GM04503 (cell line): ENCODE data around the gene PDE7B.
A peak's percentile ranks its signal among the peaks of the same experiment; 100 is the strongest.

Experiments used
- DNase-seq: peaks from one replicate; pipeline ENCODE4 v3.0.0-alpha.2; 2012; ENCODE audit warnings: low read depth

PDE7B gene

DNA sequence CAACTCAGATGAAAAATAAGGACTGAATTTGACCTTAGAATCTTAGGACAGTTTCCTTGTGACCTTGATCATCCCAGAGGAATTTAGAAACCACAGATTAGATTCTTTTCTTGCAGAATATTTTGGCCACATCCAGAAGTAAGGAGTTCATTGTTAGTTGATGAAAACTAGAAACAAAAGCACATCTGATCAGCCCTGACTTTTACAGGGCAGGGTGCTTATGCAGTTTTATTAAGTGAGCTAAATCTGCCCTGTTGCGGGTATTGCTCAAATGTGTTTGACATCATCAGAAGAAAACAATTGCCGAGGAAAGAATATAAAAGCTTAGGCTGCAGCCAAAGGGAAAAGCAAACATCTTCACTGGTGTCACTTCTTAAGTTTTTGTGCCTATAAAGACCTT lies 297.8 kb downstream of the PDE7B start:
- peak; percentile 59 for DNase-seq

DNA sequence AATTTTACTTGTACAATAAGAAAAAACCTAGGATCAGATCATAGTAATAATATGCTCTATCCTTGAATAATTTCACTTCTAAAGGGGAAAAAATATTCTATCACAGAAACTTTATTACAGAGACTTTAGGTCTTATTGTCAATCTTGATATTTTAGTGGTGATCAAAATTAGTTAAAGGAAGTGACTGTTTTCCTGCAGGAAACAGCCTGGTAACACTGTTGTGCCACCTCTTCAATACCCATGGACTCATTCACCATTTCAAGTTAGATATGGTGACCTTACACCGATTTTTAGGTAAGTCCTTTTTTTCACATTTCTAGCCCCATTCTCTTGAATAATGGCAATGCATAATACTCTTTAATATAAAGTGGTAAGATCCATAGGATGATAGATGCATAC lies 299.5 kb downstream of the PDE7B start:
- DNase-seq = no peak

DNA sequence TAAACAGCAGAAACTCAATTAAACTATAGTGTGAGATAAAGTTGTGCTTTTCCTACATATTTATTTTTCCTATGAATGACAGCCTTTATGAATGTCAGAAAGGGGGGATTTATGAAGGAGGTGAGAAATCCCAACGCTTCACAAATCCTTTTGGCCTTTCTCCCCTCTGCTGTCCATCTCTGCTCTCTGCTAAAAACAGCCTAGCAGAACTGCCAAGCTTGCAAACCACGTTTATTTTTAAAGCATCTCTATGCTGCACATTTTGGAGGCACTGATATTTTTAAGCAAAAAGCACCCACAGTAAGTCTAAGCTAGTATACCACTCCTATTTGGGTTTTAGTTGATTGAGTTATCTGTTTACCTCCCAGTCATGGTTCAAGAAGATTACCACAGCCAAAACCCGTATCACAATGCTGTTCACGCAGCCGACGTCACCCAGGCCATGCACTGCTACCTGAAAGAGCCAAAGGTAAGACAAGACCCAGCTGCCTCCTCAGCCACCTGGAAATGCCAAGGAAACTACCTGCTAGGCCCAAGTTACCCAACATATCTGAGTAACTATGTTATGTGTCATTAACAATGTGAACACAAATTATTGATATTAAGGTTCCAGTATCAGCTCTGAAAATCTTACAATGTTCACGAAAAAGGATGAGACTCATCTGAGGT lies 302.3 kb downstream of the PDE7B start:
- DNase-seq = no peak

DNA sequence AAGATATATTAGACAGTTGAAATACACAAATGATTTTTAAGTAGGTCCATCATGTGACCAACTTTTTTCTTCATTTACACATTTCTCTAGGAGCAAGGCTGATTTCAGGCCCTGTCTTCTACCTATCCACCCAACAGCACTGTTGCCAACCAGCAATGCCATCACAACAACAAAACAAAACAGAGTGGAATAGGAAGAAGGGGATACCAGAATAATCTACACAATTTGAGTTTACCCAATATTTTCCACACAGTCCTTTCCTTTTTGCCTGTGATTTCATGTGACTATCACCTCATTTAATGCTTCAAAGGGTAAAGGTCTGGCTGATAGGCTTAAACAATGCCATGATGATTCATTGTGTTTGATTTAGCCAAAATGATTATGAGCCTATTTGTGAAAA lies 303.7 kb downstream of the PDE7B start:
- DNase-seq = no peak

DNA sequence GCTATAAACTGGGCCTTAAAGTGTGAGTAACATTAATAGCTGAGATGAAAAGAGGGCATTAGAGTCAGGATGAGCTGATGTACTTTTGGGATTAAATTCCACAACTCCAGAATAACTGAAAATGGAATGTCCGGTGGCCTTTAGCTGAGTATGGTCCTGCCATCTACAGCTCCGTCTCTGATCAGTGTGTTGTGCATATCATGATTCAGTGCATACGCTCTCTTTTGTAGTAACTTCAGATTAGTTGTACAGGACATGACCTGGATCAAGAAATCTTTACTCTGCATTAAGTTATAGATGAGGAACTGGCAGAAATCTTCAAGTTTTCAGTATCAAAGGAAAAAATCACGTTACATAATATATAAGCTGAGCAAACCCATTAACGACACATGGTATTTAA lies 306.2 kb downstream of the PDE7B start:
- DNase-seq = no peak

DNA sequence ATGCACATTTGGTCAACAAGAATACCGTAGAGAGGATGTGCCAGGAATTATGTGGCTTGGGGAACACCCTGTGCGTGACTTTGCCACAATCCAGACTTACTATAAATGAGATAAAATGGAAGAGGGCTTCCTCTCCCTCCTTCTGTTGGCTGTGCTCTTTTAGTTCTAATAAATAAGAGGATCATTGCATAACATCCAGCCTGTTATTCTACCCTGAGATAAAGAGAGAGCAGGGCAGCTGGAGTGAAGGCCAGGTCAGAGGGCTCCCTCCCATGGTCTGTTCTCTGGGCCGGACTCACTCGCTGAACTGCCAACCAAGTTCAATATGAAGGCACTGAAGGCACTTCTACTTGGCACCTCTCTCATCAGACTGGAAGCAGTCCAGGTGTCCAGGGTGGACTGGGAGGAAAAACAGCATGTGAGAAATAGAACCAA lies 306.9 kb downstream of the PDE7B start:
- no peak for DNase-seq

DNA sequence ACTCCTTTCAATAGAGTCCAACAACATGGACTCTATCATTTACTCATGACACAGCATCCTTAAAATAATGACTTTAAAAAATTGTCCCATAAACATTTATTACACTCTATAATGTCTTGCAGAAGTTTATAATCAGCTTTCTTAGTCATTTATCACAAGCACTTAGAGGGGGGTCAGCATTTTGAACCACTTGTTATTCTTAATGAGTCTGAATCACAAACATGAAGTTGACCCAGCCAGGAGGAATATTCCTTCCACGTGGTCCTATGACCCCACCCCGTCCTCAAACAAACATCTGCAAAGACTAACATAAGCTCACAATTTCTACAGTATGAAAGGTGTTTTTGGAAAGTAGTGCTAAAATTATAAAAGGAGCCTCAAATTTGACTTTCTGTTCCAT lies 307.5 kb downstream of the PDE7B start:
- DNase-seq = no peak

DNA sequence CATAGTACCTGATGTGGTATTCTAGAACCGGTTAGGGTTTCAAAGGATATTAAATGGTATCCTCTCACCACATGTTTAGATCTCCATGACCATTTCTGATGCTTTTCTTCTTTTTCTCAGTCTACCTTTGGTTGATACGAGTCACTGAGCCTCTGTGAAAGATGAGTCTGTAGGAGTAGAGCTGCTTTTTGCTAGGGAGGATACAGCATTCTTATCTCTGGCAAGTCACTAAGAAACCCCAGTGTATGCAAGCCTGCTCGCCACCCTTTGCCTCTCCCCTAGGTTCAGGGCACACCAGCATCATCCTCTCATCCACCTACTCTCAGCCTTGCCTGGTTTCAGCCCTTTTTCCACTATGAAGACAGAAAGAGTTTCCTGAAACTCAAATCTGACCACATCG lies 308.7 kb downstream of the PDE7B start:
- DNase-seq = no peak

DNA sequence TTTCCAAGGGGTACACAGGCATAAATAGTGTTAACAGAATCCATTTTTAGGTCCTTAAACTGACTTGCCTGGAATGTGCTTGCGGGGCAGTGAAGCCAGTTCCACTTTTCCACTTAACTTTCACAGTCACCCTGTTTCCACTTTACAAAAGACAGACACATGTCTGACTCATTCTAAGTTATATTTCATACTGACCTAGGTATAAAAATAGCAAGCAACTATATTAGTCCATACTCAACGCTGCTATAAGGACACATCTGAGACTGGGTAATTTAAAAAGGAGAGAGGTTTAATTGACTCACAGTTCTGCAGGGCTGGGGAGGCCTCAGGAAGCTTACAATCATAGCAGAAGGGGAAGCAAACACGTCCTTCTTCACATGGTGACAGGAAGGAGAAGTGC lies 310.4 kb downstream of the PDE7B start:
- no peak for DNase-seq

DNA sequence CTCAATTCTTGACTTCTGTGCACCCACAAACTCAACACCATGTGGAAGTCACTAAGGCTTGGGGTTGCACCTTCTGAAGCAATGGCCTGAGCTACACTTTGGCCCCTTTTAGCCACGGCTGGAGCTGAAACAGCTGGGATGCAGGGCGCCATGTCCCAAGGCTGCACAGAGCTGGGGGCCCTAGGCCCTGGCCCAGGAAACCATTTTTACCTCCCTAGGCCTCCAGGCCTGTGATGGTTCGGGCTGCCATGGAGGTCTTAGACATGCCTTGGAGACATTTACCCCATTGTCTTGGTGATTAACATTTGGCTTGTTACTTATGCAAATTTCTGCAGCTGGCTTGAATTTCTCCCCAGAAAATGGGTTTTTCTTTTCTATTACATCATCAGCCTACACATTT lies 311.8 kb downstream of the PDE7B start:
- no peak for DNase-seq

DNA sequence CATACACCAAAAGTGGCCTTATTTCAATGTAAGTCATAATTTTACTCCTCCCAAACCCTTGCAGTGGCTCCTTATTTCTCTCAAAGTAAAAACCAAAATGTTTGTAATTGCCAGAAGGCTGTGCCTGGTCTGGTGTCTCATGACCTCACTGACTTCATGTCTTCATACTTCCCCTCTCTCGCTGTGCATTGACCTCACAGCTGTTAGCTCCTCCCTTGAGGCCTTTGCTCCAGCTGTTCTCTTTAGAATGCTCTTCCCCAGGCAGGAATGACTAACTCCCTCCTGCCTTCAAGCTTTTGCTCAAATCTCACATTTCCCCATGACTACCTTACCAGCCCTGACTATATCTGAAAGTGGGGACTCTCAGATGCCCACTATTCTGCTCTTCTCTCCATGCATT lies 315.3 kb downstream of the PDE7B start:
- no peak for DNase-seq

DNA sequence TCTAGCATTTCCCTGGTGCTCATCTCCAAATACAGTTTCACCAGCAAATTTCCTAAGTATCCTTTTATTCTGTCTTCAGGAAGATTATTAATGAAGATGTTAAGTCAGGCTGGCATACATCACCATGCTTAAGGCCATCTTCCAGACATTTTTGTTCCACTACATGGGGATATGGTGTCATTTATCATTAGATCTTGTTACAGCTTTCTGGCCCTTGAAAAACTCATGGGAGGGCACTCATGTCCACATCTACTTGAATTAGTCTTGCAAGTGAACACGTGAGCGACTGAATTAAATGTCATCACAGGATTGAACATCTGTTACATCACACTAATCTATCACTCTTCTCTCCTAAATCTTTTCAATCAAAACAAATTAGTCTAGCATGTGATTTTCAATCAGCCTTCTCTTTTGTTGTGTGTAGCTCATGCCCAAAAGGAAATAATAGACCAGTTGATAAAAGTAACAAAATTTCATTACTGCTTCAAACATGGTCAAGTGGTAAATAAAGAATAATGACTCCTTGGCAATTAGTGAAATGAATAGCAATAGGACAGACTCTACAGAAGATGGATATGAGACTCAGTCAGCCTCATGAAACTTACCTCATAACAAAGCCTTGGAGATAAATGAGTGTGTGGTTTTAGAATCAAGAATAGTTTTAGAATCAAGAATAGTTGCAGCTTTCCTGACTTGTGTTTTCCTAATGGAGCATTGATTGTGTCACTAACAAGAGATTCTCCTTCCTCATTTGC lies 318.1 kb downstream of the PDE7B start:
- no peak for DNase-seq

DNA sequence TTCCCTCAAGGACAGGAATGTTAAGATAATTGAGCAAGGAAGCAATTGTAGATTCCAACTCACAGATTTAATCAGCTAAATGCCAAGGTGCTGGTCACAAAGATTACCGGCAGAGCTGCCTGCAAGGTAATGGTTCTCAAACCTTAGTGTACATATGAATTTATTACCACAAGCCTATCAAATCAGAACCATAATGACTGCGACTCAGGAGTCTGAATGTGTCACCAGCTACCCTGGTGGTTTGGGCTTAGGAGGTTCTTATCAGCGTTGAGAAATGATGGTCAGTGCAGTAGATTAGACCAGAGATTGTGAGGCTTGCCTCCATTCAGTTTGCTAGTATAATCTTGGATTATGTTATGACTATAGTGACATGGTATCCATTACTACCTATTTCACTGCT lies 319.7 kb downstream of the PDE7B start:
- no peak for DNase-seq

DNA sequence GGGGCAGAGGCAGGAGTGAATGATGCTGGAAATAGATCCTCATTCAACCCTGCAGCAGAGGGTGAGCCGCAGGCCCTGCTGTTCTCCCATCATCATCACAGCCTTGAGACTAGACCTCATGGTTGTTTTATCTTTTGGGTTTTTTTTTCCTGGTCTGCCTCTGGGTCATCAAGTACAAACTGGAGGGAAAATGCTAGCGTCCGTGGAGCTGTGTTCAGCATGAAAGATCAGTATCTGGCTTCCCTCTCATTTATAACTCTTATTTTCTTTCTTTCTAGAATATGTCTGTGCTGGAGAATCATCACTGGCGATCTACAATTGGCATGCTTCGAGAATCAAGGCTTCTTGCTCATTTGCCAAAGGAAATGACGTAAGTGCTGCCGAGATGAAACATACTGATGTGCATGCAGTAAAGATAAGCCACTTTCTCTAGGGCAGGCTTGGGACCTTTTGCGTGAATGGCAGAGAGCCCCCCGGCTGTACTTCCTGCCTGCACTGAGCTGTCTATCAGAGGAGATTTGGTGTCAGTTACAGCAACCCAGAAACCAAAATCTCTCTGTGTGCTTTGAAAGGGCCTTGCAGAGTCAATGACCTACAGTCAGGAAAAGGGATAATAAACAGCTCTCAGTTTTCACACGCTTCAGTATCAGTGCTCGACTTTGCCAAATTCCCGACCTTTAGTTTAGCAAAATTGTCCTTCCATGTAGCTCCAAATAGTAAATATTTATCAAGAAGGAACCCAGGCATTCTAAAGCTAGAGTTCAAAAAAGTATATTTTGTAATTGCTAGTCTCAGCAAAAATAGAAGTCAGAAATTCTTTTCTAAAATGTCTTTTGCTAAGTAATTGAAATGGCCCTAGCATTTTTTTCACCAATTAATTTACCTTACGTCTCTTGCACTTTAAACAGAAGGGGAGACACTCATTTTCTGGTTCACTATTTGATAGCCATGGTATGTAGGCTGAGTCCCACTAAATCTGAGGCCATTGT lies 322.3 kb downstream of the PDE7B start:
- DNase-seq = no peak

DNA sequence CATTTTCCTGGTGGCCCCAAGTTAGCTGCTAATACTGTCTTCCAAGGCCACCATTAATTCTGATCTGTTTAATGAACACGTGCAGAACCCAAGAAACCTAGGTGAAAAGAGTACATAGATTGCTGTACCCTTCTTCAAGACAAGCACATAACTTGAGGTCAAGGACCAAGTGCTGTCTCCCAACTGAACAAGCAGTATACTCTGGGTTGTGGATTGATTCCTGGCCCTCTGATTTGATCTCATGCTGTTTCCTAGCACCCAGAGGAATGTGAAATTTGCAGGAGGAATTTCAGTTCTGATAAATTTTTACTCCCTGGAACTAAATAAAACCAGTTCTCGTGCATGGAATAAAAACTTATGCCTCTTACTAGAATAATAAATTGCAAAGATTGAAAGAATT lies 323.0 kb downstream of the PDE7B start:
- no peak for DNase-seq

DNA sequence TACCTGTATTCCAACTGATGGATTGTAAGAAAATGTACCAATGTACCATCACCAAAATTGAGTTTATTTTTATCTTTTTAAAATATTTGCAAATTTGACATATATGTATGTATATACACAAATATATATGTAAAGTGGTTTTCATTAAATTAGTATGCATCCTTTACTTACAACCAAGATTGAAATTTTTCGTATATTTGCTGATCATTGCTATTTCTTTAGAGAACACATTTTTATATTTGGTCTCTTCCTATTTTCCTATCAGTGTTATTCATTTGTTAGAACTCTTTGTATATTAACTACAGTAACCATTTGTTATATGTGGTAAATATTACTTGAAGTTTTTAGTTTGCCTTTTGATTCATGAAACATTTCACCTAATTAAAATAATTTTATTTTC lies 324.4 kb downstream of the PDE7B start:
- no peak for DNase-seq

DNA sequence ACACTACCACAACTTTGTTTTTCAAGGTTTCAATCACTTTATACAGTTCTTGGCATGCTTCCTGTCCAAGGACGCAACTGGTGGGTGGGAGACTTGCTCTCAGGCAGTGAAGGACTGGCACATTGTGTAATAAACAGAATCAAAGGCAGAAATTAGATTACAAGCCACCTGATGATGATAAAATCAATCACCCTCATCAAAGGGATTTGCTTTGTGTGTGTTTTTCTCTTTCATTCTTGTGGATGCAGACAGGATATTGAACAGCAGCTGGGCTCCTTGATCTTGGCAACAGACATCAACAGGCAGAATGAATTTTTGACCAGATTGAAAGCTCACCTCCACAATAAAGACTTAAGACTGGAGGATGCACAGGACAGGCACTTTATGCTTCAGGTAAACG lies 327.2 kb downstream of the PDE7B start:
- no peak for DNase-seq

DNA sequence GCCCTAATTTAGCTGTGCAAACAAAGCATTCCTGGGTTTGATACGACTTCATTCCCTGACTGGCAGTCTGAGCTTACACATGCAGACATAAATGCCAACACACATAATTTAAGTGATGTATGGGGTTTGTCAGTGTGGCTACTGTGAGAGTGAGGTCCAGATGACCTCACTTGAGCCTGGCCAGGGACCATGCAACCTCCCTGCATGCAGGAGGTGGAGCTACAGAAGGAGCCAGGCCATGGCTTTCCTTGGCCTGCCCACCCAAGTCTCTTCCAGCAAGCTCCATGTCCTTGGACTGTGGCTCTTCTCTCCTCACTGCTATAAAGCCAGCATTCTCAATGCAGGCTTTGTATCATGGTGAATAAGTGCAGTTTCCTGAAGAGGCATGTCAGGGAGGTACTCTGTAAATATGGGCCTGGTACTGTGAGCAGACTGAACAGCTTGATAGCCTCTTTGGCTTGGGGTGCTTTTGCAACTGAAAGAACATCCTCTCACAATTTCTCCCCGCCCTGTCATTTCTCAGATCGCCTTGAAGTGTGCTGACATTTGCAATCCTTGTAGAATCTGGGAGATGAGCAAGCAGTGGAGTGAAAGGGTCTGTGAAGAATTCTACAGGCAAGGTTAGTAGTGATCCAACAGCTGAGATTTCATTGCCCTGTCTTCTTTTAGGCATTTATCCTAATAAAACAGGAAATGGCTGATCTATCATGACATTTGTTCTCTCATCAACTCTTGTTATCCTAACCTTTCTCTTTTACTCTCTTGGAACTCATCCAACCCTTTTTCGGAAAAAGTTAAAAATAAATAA lies 329.4 kb downstream of the PDE7B start:
- no peak for DNase-seq

DNA sequence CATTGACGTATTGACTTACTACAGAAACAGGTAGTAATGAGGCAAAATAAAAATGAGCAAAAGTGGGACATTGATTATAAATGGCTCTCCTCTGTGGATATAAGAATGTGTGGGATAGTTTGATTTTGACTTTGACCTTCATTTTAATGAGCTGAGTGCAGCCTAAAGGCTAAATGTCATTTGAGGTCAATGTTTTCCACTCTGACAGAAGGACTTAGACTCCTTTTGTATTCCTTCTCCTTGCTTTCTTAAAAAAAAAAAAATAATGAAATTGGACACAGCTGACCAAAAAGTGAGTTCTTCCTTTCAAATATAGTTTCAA lies 330.0 kb downstream of the PDE7B start:
- DNase-seq = no peak

DNA sequence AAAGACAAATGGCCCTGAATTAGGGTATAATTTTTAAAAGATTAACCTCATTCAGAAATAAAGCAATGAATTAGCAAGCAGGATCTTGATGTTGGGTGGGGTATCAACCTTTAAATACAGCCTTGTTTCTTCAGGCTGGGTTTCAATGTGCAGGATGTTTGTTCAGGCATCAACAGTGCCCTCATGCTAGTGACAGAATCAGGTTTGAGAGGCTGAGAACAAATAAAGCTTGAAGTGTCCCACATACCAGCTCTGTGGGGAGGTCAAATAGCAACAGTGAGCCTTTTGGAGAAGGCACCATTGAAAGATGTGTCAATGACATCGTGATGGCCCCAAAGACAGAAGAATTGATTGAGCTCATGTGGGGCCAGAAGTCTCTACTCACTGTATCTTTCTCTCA lies 330.4 kb downstream of the PDE7B start:
- no peak for DNase-seq

DNA sequence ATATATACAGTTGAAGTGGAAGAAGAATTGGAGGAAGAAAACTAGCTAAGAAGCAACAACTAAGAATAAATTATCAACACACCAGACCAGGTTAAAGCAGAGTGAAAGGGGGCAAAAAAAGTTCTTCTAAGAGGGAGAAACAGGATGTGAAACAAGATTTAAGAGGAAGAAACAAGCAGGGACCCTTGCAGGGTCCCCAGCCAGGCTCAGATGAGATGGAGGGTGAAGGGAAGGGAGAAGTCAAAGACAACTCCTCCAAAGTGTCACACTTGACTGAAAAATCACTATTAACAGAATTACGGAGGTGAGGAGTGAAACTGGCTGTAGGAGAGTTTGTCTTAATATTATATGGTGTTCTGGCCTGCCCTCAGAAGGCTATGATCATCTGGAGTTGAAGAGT lies 333.2 kb downstream of the PDE7B start:
- no peak for DNase-seq

DNA sequence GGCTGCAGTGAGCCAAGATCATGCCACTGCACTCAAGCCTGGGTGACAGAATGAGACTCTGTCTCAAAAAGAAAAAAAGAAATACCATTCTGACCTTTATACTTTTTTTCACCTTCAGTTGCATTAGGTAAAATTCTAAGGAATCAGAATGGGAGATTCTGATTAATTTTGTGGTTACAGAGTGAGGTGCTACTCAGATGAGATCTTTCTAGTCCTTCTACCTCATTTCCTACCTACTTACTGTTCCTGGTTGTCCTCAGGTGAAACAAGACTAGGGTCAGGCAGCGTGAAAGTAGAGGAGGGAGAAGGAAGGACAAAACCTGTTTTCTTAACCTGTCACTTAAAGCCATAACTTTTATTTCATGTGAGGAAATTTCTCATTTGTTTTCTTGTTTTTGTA lies 334.9 kb downstream of the PDE7B start:
- DNase-seq = no peak
